HG03095 (cell line): Measurements from ENCODE around the gene INS.

Experiments used
- ATAC-seq: cut with Tn5 transposase; IDR thresholded peaks from one replicate; pipeline ENCODE4 v1.9.1; 2021; ENCODE audit warnings: moderate library complexity; ENCODE audit not compliant: unreplicated experiment

Gene INS

DNA sequence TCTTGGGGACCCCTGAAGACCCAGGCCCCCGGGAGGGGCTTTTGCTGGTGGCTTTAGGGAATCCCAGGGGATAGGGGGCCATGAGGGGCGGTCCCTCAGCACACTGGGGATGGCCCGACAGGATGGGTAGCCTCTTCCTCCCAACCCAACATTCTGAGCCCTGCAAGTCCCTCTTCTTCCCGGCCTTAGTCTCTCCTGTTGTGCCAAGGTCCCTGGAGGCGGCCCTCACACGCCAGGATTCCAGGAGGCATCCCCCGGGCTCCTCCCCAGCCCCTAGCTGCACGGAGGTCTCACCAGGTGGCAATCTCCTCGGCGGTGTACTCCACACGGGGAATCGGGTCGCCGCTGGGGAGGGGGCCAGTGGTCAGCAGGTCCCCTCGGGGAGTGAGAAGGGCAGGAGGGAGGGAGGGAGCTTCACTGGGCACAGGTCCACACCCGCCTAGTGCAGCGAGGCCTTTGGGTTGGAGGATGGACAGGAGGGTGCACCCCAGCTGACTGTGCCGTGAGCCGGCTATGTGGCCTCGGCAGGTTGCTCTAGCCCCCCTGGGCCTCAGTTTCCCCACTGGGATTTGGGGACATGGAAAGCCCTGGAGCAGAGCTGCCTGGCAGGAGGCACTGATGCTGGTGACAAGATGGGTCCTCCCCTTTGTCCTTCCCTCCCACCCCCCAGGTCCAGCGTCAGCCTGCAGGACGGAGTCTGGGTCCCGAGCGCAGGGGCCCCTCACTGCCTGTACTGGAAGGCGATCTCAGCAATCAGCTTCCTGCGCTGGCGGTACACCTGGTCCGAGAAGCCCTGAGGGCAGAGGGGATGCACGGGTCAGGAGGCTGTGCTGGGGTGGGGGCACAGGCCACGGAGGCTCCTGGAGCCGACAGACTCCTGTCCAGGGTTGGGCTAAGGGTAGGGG lies 6.4 kb upstream of the INS start:
- ATAC-seq: no peak

DNA sequence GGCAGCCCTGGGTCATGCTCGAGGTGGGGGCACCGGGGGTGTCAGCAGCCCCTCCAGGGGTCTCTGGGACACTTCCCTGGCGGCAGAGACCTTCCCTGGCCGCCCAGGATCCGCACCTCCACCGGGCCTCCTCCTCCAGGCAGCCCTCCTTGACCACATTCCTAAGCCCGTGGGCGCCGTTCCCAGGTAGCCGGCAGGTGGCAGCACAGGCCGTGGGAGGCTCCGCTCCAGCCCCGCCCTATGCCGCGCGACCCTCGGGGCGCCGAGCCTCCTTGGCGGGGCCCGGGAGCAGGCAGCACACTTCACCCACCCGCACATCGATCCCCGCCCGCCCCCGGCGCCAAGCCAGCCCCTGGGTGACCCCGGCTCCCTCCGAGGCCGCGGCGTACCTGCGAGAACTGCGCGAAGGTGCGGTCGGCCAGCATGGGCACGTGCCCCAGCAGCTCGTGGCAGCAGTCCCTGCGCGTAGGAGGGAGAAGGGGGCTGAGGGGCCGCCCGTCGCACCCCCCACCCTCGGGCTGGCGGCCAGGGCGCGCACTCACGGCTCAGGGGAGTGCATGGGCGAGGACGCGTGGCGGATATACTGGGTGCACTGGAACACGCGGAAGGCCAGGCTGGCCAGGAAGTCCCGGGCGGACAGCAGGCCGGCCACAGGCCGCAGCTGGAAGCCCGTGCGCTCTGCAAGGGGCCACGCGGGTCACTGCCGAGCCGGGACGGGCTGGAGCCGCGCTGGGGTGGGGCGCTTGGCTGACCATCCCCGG lies 5.3 kb upstream of the INS start:
- no peak for ATAC-seq

DNA sequence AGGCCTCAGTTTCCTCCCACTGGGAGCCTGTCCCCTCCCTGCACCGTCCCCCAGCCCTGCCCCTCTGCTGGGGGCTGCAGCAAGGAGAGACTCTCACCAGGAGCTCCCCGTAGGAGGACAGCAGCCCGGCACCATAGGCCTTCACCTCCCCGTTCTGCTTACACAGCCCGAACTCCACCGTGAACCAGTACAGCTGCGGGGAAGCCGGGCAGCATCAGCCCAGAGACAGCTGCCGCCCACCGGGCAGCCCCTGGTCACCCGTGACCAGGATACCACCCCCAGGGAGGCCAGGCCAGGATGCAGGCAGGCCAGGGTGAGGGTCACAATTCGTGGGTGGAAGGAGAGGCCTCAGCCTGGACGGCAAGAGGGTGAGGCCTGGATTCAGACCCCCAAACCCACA lies 4.6 kb upstream of the INS start:
- no peak for ATAC-seq

GRCh38 chr11:2164861-2165555 lies 4.0 kb upstream of the INS start:
- no peak for ATAC-seq

GRCh38 chr11:2164081-2164480 lies 3.1 kb upstream of the INS start:
- no peak for ATAC-seq

DNA sequence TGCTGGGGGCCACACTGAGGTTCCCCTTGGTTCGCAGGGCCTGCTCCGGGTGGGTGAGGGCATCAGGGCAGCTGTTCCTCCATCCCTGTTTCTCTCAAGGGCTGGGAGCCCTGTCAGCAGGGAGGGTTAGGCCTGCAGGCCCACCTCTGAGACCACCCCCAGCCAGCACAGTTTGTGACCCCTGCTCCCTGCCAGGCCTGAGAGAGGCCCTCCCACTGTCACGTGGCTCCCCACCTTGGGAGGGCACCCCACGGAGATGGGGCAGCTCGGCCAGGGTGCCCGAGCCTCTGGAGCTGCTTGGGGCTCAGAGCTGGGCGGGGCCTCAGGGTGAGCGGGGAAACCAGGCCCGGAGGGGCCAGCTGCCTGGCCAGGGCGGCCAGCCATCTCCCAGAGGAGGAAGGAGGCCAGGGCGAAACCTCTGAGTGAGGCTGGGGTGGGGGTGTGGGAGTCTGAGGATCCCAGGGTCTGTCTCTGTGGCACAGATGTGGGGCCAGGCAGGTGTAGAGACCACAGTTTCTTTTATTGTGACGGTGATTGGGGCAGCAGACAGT lies 2.5 kb upstream of the INS start:
- no peak for ATAC-seq

DNA sequence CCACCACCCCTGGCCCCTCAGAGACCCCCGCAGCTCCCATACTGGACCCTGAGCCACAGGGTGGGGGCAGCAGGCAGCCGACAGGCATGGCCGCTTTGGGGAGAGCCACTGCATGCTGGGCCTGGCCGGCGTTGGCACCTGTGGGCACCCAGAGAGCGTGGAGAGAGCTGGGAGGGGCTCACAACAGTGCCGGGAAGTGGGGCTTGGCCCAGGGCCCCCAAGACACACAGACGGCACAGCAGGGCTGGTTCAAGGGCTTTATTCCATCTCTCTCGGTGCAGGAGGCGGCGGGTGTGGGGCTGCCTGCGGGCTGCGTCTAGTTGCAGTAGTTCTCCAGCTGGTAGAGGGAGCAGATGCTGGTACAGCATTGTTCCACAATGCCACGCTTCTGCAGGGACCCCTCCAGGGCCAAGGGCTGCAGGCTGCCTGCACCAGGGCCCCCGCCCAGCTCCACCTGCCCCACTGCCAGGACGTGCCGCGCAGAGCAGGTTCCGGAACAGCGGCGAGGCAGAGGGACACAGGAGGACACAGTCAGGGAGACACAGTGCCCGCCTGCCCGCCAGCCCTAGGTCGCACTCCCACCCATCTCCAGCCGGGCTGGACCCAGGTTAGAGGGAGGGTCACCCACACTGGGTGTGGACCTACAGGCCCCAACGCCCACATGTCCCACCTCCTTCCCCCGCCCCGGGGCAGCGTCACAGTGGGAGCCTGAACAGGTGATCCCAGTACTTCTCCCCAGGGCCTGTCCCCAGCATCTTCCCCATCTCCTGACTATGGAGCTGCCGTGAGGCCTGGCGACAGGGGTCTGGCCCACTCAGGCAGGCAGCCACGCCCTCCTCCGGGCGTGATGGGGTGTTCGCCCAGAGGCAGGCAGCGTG lies 1.2 kb downstream of the INS start:
- no peak for ATAC-seq

DNA sequence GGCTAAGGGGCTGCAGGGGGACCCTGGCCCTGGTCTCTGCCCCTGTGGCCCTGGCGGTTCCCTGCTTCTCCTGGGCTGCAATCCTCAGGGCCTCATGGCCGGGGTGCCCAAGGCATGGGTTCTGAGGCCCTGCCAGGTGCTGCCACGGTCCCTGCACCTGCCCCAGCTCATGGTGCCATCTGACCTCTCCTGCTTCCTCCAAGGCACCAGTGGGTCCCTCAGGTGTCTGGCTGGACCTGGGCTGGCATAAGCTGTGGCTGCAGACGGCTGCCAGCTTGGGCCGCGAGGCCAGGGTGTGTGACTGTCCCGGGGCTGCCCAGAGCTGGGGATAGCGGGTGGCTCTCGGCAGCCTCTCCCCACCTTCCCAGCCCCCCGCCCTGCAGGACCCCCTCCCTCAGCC lies 2.0 kb downstream of the INS start:
- ATAC-seq: no peak

- no peak for ATAC-seq
Observed at GRCh38 chr11:2158296-2158737, 2.7 kb downstream of the INS start.

DNA sequence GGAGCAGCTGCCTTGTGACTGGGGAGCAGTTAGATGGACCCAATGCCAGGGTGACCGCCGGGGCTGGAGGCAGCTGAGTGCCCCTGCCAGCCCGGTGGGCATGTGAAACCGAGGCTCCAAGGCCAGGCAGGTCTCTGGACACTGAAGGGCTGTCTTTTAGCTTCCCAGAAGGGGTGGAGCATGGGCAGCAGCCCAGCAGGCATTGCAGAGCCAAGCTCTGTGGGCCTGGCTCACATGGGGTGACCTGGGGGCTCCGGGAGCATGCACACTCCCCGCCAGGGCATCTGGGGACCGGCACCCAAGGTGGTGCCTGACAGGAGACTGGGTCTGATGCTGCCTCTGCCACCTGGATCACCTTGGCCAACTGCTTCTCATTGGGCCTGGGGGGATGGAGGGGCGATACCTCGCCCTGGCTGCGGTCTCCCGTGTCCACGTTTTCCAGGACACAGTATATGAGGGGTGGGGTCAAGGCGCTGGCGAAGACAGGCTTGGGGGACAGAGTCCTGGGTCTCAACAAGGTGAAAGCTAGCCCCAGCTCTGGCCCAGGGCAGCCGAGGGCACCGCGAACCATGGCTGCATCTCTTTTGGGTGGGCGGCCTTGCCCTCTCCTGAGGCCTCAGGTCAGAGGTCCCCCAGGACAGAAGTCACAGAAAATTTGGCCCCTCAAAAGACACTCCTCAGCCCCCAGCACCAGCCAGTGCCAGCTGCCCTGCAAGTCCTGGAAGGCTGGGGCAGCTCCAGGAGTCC lies 3.5 kb downstream of the INS start:
- ATAC-seq: no peak

DNA sequence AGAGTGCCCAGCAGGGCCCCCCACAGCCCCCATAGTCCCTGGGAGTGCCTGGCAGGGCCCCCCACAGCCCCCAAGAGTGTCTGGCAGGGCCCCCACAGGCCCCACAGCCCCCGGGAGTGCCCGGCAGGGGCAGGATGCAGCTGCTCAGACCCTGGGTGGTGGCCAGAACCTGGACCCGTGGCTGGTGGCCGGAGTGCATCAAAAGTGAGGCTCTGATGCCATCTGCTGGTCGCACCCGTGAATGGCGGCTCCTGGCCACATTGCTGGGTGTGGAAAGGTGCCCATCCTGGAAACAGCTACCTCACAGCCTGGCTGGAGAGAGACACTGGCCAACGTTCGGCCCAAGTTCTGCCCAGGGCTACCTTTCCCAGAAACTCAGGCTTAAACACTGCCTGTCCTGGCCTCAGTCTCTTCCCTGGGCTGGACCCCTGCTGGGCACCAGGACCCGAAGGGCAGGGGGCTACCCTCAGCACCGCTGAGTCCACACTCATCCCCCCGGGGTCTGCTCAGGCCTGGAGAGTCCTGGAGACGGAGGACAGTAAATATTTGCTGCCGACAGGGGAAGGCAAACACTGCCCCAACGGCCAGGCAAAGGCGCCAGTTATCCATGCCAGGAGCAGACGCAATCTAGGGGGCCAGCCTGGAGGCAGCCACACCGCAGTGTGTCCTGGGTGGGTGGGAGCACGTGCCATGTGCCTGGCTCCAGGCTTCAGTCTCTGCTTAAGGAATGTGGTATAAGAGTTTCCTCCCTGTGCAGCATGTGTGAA lies 4.4 kb downstream of the INS start:
- no peak for ATAC-seq

DNA sequence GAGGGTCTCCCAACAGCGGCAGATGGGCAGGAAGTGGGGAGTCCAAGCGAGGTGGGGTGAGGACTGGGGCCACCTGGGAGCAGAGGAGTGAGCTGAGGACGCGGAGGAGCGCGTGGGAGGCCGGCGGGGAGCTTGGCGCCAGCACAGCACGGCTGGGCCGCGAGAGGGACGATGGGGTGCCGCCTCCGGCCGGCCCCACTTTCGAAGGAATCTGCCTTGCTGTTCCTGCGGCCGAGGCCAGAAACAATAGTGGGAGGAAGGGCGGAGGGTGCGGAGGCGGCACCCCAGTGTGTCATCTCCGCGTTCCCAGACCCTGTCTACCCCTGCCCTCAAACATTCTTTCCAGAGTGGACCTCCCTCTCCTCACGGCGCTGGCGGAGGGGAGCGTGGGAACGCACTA lies 5.5 kb downstream of the INS start:
- ATAC-seq: no peak

- ATAC-seq: no peak
Observed at GRCh38 chr11:2154889-2155288, 6.1 kb downstream of the INS start.

DNA sequence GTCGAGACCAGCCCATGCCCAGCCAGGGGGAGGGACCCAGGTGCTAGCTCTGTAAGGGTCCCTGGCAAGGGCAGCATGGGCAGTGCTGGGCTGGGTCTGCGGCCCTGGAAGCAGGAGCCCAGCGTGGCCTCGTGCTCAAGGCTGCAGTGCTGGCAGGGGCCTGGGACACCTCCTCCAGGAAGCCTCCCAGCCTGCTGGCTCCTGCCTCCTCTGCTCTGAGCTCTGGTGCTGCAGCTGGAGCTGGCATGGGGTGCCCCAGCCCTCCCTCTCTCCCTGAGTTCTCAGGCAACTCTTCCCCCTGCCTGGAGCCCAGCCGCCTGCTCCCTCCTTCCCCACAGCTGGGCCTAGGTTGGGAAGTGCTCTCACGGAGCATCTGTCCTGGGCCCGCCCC lies 6.8 kb downstream of the INS start:
- no peak for ATAC-seq

DNA sequence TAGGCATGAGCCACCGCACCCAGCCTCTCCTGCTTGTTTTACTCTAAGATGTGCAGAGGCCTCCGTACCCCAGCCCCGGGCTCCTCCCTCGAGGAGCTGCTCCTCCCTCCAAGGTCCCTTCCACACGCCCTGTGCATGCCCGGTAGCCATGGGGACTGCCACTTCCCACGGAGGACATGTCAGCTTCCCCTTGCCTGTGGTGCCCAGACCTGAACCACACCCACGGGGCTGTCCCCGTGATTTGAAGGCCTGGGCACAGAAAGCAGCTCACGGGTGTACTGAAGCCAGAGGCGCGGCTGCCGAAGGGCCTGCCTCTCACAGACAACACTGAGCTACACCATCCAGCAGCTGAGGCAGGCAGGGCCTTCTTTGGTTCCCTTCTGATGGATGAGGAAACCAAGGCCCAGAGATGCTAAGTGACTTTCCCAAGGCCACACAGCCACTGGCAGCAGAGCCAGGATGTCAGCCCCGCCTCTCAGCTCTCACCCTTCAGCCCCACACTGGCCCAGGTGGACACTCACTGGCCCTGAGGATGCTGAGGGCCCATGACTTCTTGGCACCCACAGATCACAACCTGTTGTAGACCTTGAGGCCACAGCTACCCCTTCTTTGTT lies 7.3 kb downstream of the INS start:
- ATAC-seq: no peak

GRCh38 chr11:2151500-2152257 lies 9.3 kb downstream of the INS start:
- no peak for ATAC-seq
